Mucosa of stomach (tissue), 1 donor: ENCODE measurements around the gene MYLK4.

ENCODE experiments used
- H3K27me3 ChIP-seq: one replicate; pipeline ENCODE4 v1.7.0; 2013; ENCODE audit warnings: mild to moderate bottlenecking, low read length; ENCODE audit not compliant: control insufficient read depth, insufficient read depth
- H3K36me3 ChIP-seq: one replicate; pipeline ENCODE4 v1.7.0; 2013; ENCODE audit warnings: low read length; ENCODE audit not compliant: control insufficient read depth, insufficient read depth
- H3K4me1 ChIP-seq: one replicate; pipeline ENCODE4 v1.7.0; 2013; ENCODE audit warnings: mild to moderate bottlenecking, low read length; ENCODE audit not compliant: control insufficient read depth, insufficient read depth
- H3K4me3 ChIP-seq: one replicate; pipeline ENCODE4 v1.7.0; 2013; ENCODE audit warnings: low read length
- H3K9ac ChIP-seq: one replicate; pipeline ENCODE4 v1.7.0; 2013; ENCODE audit warnings: mild to moderate bottlenecking, low read length, moderate library complexity
- H3K9me3 ChIP-seq: one replicate; pipeline ENCODE4 v1.7.0; 2013; ENCODE audit warnings: mild to moderate bottlenecking, low read length, moderate library complexity; ENCODE audit not compliant: control insufficient read depth
- donor health status: Pancreatic carcinoma.

MYLK4 gene

GRCh38 chr6:2622671-2623070 is 128.1 kb downstream of the MYLK4 start:
- no peaks in the 10 kb centered on the region for H3K27me3 ChIP-seq
- H3K9me3 ChIP-seq = no peaks in the 10 kb centered on the region
- H3K4me3 ChIP-seq = no peak overlapping the region
- H3K4me1 ChIP-seq = peaks cover 10% of the 10 kb centered on the region
- H3K9ac ChIP-seq = no peak overlapping the region
- H3K36me3 ChIP-seq = no peaks in the 10 kb centered on the region

DNA sequence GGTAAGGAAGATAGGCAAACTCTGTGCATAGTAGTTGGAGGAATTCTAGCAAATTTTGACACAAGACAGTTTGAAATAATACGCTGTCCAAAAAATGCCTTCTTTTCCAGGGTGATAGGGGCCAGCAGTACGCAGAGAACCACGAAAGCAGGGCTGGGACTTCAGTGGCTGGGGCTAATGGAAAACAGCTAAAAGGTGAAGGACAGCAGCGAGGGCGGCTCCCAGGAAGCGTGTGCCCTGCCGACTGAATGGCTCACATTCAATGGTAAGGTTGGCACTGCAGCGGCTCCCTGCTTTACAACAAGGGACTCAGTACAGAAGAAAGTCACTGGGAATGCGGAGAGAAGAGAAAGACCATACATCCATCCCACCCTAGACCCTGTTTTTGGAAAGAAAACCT is 131.1 kb downstream of the MYLK4 start:
- no peaks in the 10 kb centered on the region for H3K27me3 ChIP-seq
- no peaks in the 10 kb centered on the region for H3K36me3 ChIP-seq
- H3K4me3 ChIP-seq = no peak overlapping the region
- H3K9me3 ChIP-seq = no peaks in the 10 kb centered on the region
- H3K4me1 ChIP-seq = peaks cover 10% of the 10 kb centered on the region
- no peak overlapping the region for H3K9ac ChIP-seq

- H3K4me1 ChIP-seq = no peaks in the 10 kb centered on the region
- H3K9ac ChIP-seq = no peak overlapping the region
- no peaks in the 10 kb centered on the region for H3K36me3 ChIP-seq
- H3K4me3 ChIP-seq = no peak overlapping the region
- H3K9me3 ChIP-seq = no peaks in the 10 kb centered on the region
- H3K27me3 ChIP-seq = no peaks in the 10 kb centered on the region
Measured at GRCh38 chr6:2617729-2618128, 133.0 kb downstream of the MYLK4 start.

GRCh38 chr6:2616811-2617210 is 133.9 kb downstream of the MYLK4 start:
- Histone ChIP-seq H3K4me3 (no peak overlapping the region), H3K4me1 (no peaks in the 10 kb centered on the region), H3K27me3 (no peaks in the 10 kb centered on the region), H3K36me3 (no peaks in the 10 kb centered on the region), H3K9me3 (no peaks in the 10 kb centered on the region), H3K9ac (no peak overlapping the region)

- no peaks in the 10 kb centered on the region for H3K27me3 ChIP-seq
- no peaks in the 10 kb centered on the region for H3K4me1 ChIP-seq
- no peaks in the 10 kb centered on the region for H3K36me3 ChIP-seq
- H3K4me3 ChIP-seq = no peak overlapping the region
- H3K9ac ChIP-seq = no peak overlapping the region
- no peaks in the 10 kb centered on the region for H3K9me3 ChIP-seq
Measured at GRCh38 chr6:2615251-2615650, 135.5 kb downstream of the MYLK4 start.

DNA sequence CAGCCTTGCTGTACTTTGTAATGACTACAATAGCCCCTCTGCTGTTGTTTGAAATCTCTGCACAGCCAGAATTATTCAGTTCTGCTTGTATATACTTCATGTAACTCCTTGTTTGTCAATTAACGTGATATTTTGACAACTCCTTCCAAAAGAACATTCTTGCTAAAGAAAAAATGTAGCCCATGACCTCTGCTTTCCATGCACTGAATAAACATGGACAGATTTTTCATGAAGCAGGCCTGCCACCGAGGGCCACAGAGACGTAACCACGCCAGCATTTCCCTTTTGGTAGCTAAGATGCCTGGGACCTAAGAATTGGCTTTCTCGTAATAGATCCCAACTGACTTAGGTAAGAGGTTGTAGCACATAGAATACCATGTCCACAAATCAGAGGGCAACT is 135.9 kb downstream of the MYLK4 start:
- Histone ChIP-seq H3K4me3 (no peak overlapping the region), H3K36me3 (no peaks in the 10 kb centered on the region), H3K9ac (no peak overlapping the region), H3K4me1 (no peaks in the 10 kb centered on the region), H3K27me3 (no peaks in the 10 kb centered on the region), H3K9me3 (no peaks in the 10 kb centered on the region)

- no peak overlapping the region for H3K4me3 ChIP-seq
- H3K27me3 ChIP-seq = no peaks in the 10 kb centered on the region
- no peaks in the 10 kb centered on the region for H3K36me3 ChIP-seq
- no peaks in the 10 kb centered on the region for H3K4me1 ChIP-seq
- H3K9me3 ChIP-seq = no peaks in the 10 kb centered on the region
- H3K9ac ChIP-seq = no peak overlapping the region
Measured at GRCh38 chr6:2614155-2614554, 136.6 kb downstream of the MYLK4 start.
